Measurements from ENCODE around the gene TSSC4.

DNA sequence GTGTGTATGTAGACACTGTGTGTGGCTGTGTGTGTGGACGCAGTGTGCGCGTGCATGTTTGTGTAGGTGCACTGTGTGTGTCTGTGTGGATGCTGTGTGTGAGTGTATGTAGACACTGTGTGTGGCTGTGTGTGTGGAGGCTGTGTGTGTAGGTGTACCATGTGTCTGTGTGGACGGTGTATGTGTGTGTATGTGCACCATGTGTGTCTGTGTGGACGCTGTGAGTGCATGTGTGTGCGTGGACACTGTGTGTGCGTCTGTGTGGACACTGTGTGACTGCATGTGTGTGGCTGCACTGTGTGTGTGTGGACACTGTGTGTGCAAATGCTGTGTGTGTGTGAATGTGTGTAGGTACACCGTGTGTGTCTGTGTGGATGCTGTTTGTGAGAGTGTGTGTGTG, 33.5 kb downstream of the TSSC4 start:
- TF ChIP-seq EZH2 (IDR thresholded peaks at IDR 0.05; ENCODE audit: borderline replicate concordance, low read length) (no peak), CTCF (IDR thresholded peaks at IDR 0.05; ENCODE audit: low read length) (no peak)
